Spleen (tissue), 11 donors: ENCODE data around the gene LONRF2. TPM values are rescaled to one million over a fixed set of nuclear protein-coding genes. Genes with fewer than 3 reads are reported as not detected.
A peak's percentile ranks its signal among the peaks of the same experiment; 100 is the strongest.
"Not testable (repeated sequence)": the region's sequence is repeated elsewhere in the genome, so short reads cannot be mapped to it uniquely, and the experiment has no call there.

Experiments used
- DNase-seq: peaks from one replicate; pipeline ENCODE4 v3.0.0-alpha.2; 2020
- H3K27ac ChIP-seq, 8 donors: fragments of 200-600 bp; sonication (generic) in 7 of 8; 1 replicate in 4 of 8; 2 replicates in 4 of 8; pipeline versions ENCODE4 v1.5.0 to v1.8.0; 2016 to 2021; ENCODE audit warnings: inconsistent platforms in 4 of 8, mild to moderate bottlenecking in 4 of 8, moderate library complexity in 1 of 8
- H3K27me3 ChIP-seq, 7 donors: fragments of 200-600 bp; sonication (generic) in 6 of 7; replicated peaks in 1 of 7; 1 replicate in 4 of 7; 2 replicates in 3 of 7; pipeline versions ENCODE4 v1.5.0 to v1.8.0; 2016 to 2021; ENCODE audit warnings: inconsistent platforms in 3 of 7, mild to moderate bottlenecking in 1 of 7
- H3K36me3 ChIP-seq, 6 donors: fragments of 200-600 bp; sonication (generic) in 5 of 6; 1 replicate in 4 of 6; 2 replicates in 2 of 6; pipeline versions ENCODE4 v1.5.0 to v1.8.0; 2016 to 2021; ENCODE audit warnings: inconsistent platforms in 2 of 6
- H3K4me1 ChIP-seq, 6 donors: fragments of 200-600 bp; sonication (generic) in 5 of 6; 1 replicate in 3 of 6; 2 replicates in 3 of 6; pipeline versions ENCODE4 v1.5.0 to v1.8.0; 2016 to 2021; ENCODE audit warnings: inconsistent platforms in 3 of 6
- H3K4me3 ChIP-seq, 8 donors: fragments of 200-600 bp; sonication (generic) in 7 of 8; 1 replicate in 4 of 8; 2 replicates in 4 of 8; pipeline versions ENCODE4 v1.5.0 to v1.8.0; 2016 to 2021; ENCODE audit warnings: inconsistent platforms in 4 of 8, mild to moderate bottlenecking in 4 of 8, moderate library complexity in 2 of 8
- H3K9me3 ChIP-seq, 8 donors: fragments of 200-600 bp; sonication (generic) in 7 of 8; 1 replicate in 4 of 8; 2 replicates in 4 of 8; pipeline versions ENCODE4 v1.5.0 to v1.8.0; 2016 to 2021; ENCODE audit warnings: inconsistent platforms in 4 of 8
- POLR2A ChIP-seq, 3 donors: fragments of 450-650 bp; IDR thresholded peaks; one replicate each; pipeline ENCODE4 v1.5.1; 2017; ENCODE audit warnings: antibody characterized with exemption in 3 of 3, mild to moderate bottlenecking in 1 of 3
- POLR2AphosphoS5 ChIP-seq, 3 donors: sonication (generic); formaldehyde crosslinking; IDR thresholded peaks; one replicate each; pipeline ENCODE4 v1.5.1; 2017; ENCODE audit warnings: antibody characterized with exemption in 3 of 3
- WGBS, 5 donors: extraction: QIAGEN DNeasy Blood & Tissue Kit in 3 of 5; methylation state at CpG; one replicate each; pipeline versions ENCODE4 v1.1.5 to v1.1.7; 2013 to 2018; 5-methylcytosine and 5-hydroxymethylcytosine counted together
- intact Hi-C: fragments of 100-400 bp; cut with DNase I; formaldehyde crosslinking; loops from one replicate; pipeline ENCODE4 v1.15.0; 2023; ENCODE audit warnings: low total_unique reads
- polyA plus RNA-seq, 3 donors: library from polyadenylated mRNA; stranded (reverse); fragments of 200-250 nt; gene quantifications; one replicate each; pipeline ENCODE4 v1.2.1, GENCODE V29; 2013
- total RNA-seq, 7 donors: library from RNA; depleted of rRNA in 3 of 7; stranded (reverse); fragments of >200 nt in 3 of 7; fragmentation: NEBNext Ultra II Directional in 4 of 7; extraction: Animal tissue kit (Norgen Biotek cat#: 25700) in 4 of 7; gene quantifications; one replicate each; pipeline versions ENCODE4 v1.1.0 to v1.2.1, GENCODE V29; 2016 to 2021
- TF ChIP-seq, protein P1 (sequence below), 11 experiments: fragments of 200-600 bp in 7 of 11; fragments of 450-650 bp in 4 of 11; sonication (generic) in 4 of 11; IDR thresholded peaks in 8 of 11; conservative IDR thresholded peaks in 3 of 11; 1 replicate in 7 of 11; 2 replicates in 4 of 11; pipeline versions ENCODE4 v1.4.0 to v1.8.0; 2016 to 2021; ENCODE audit warnings: antibody characterized with exemption in 11 of 11, inconsistent platforms in 4 of 11, mild to moderate bottlenecking in 1 of 11
- donor health status: healthy with polysubstance abuse.
- donor health status: DM: no; HTN: no; CAD: no; lungs with moderate emphysema.
- donor health status: DM: no; HTN: no; CAD: no.
- donor health status: Bipolar disorder and iron deficiency.
- donor health status: healthy.
- donor health status: DM: no; HTN: no; CAD: no.
- donor health status: DM: yes; HTN: yes; CAD: no.

LONRF2 gene
- total and polyA plus RNA-seq, 10 donors, result 0.11 to 4.9 (median 1.9) TPM

DNA sequence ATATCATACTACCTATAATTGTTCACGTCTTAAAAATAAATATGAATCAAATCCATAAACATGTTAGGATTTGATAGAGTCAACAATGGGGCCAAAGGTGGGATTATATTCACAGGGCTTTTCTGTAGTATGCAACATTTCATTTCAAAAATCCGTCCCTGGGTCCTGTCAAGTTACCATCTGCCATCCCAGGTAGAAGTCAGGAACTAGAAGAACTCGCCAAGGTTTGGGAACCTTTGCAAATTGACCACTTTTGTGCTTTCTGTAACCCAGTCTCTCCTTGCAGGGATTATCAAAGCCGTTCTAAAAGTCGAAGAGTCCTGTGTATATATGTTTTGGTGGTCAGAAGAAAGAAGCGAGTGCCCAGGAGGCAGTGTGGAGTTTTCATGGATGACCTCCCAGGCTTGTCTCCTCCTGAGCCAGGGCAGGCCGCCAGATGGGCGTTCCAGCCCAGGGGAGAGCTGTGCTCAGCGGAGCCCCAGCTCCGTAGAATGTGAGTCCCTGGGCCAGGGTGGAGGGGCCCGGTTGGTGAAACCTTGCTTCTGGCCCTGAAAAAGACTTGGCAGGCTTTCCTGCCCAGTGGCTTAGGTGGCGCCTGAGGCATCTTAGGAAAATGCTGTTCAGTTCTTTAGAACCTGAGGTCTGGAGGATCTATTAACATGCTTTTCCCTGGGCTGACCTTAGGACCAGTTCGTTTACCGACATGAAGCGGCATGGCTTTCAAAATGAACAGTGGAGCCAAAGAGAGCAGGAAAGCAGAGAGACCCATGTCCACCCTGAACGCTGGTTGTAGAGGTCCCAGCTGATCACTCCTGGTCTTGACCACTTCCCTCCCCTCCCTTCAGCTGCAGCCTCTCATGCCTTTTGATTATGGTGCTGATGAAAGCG, 69.2 kb downstream of the LONRF2 start:
- TF ChIP-seq, protein P1, sequence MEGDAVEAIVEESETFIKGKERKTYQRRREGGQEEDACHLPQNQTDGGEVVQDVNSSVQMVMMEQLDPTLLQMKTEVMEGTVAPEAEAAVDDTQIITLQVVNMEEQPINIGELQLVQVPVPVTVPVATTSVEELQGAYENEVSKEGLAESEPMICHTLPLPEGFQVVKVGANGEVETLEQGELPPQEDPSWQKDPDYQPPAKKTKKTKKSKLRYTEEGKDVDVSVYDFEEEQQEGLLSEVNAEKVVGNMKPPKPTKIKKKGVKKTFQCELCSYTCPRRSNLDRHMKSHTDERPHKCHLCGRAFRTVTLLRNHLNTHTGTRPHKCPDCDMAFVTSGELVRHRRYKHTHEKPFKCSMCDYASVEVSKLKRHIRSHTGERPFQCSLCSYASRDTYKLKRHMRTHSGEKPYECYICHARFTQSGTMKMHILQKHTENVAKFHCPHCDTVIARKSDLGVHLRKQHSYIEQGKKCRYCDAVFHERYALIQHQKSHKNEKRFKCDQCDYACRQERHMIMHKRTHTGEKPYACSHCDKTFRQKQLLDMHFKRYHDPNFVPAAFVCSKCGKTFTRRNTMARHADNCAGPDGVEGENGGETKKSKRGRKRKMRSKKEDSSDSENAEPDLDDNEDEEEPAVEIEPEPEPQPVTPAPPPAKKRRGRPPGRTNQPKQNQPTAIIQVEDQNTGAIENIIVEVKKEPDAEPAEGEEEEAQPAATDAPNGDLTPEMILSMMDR (IDR thresholded peaks at IDR 0.05 in 8 of 11, conservative IDR thresholded peaks at IDR 0.05 in 3 of 11), result no peak
- TF ChIP-seq POLR2AphosphoS5 (IDR thresholded peaks at IDR 0.05) (no peak), POLR2A (IDR thresholded peaks at IDR 0.05) (no peak)
- no peaks in the 10 kb centered on the region for H3K27me3 ChIP-seq
- H3K4me1 ChIP-seq, result peaks cover 0 to 28% (median 4%) of the 10 kb centered on the region in 6 donors
- H3K9me3 ChIP-seq, result no peaks in the 10 kb centered on the region
- WGBS, 5 donors, result 88 to 95% (median 89%) methylated on average over 16 to 17 of the region's 17 CpGs
- intact Hi-C loops, result no loop called here
- H3K36me3 ChIP-seq, result no peaks in the 10 kb centered on the region
- no peak overlapping the region for H3K4me3 ChIP-seq
- DNase-seq, result peak; percentile 50
- H3K27ac ChIP-seq, result no peak overlapping the region

DNA sequence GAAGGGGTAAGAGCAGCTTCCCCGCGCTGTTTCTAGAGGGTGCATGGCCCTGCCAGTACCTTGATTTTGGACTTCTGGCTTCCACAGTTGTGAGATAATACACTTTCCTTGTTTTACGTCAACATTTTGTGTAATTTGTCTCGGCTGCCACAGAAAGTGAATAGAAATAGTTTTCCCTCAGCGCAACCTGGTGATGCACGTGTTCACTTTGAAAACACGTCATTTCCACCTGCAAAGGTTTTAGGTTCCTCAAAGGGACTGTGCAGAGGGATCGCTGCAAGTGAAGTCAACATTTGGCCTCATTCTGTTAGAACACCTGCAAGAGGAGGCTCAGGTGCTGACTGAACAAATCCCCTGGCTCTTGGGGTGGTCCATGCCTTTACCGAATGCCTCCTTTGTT, 71.7 kb downstream of the LONRF2 start:
- Histone ChIP-seq H3K9me3 (no peaks in the 10 kb centered on the region), H3K27me3 (no peaks in the 10 kb centered on the region), H3K4me1 (peaks cover 9 to 52% (median 18%) of the 10 kb centered on the region in 6 donors), H3K27ac (peak overlapping the region in 1 of 8 donors; percentile 33), H3K36me3 (no peaks in the 10 kb centered on the region), H3K4me3 (no peak overlapping the region)
- no peak for DNase-seq
- 71 to 86% (median 81%) methylated on average over 9 of the region's 9 CpGs for WGBS, 5 donors
- intact Hi-C loops, result no loop called here
- TF ChIP-seq POLR2AphosphoS5 (IDR thresholded peaks at IDR 0.05) (peak in 1 of 3 donors; percentile 49), POLR2A (IDR thresholded peaks at IDR 0.05) (no peak)

DNA sequence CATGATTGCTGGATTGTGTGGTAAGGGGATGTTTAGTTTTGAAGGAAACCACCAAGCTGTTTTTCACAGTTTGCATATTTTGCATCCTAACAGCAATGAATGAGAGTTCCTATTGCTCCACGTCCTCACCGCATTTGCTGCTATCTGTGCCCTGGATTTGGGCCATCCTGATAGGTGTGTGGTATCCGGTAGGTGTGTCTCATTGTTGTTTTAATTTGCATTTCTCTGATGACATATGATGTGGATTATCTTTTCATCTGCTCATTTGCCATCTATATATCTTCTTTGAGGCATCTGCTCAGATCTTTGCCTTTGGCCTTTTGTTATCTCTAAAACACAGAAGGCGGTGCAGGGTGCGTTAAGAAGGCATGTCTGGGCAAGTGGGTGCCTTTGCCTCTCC, 73.3 kb downstream of the LONRF2 start:
- intact Hi-C loops, result no loop called here
- WGBS, 5 donors, result 84 to 90% (median 85%) methylated on average over 5 of the region's 5 CpGs
- Histone ChIP-seq H3K27me3 (no peaks in the 10 kb centered on the region), H3K27ac (no peak overlapping the region), H3K9me3 (no peaks in the 10 kb centered on the region), H3K4me1 (peaks cover 9 to 68% (median 18%) of the 10 kb centered on the region in 6 donors), H3K4me3 (no peak overlapping the region), H3K36me3 (no peaks in the 10 kb centered on the region)
- no peak for TF ChIP-seq POLR2AphosphoS5 (IDR thresholded peaks at IDR 0.05)
- TF ChIP-seq, protein P1 (IDR thresholded peaks at IDR 0.05 in 8 of 11, conservative IDR thresholded peaks at IDR 0.05 in 3 of 11), result no peak
- no peak for TF ChIP-seq POLR2A (IDR thresholded peaks at IDR 0.05)
- no peak for DNase-seq

DNA sequence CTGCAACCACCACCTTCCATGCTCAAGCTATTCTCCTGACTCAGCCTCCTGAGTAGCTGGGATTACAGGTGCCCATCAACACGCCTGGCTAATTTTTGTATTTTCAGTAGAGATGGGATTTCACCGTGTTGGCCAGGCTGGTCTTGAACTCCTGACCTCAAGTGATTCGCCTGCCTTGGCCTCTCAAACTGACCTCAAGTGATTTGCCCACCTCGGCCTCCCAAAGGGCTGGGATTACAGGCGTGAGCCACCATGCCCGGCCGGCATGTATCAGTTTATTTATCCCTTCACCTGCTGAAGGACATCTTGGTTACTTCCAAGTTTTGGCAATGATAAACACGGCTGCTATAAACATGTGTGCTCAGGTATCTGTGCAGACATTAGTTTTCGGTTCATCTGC, 73.7 kb downstream of the LONRF2 start:
- H3K9me3 ChIP-seq, H3K4me3 ChIP-seq, H3K27me3 ChIP-seq, intact Hi-C loops, H3K36me3 ChIP-seq: not testable (repeated sequence)
- WGBS, 5 donors, result 84 to 90% (median 87%) methylated on average over 9 of the region's 9 CpGs
- DNase-seq, result peak; percentile 66
- Histone ChIP-seq H3K27ac (peak overlapping the region in 3 of 8 donors; percentile 34 to 78 (median 61)), H3K4me1 (peaks cover 9 to 72% (median 18%) of the 10 kb centered on the region in 6 donors)

DNA sequence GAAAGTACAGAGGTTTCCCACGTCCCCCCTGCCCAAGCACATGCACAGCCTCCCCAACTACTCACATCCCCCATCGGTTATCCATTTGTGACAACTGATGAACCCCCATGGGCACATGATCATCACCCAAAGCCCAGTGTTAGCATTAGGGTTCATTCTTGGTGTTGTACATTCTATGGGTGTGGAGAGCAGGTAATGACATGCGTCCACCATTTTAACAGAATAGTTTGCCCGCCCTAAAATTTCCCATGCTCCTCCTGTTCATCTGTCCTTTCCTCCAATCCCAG, 74.3 kb downstream of the LONRF2 start:
- intact Hi-C loops, result no loop called here

More for the DNA sequence above, 74.3 kb downstream of the LONRF2 start:
- Histone ChIP-seq H3K27me3 (no peaks in the 10 kb centered on the region), H3K4me1 (peaks cover 9 to 78% (median 22%) of the 10 kb centered on the region in 6 donors), H3K36me3 (no peaks in the 10 kb centered on the region), H3K4me3 (no peak overlapping the region), H3K27ac (peak overlapping the region in 6 of 8 donors; percentile 5 to 78 (median 42)), H3K9me3 (no peaks in the 10 kb centered on the region)
- TF ChIP-seq POLR2AphosphoS5 (IDR thresholded peaks at IDR 0.05) (no peak), POLR2A (IDR thresholded peaks at IDR 0.05) (no peak)
- TF ChIP-seq, protein P1 (IDR thresholded peaks at IDR 0.05 in 8 of 11, conservative IDR thresholded peaks at IDR 0.05 in 3 of 11), result no peak
- peak; percentile 47 for DNase-seq
- WGBS, 5 donors, result 59 to 76% (median 70%) methylated on average over 4 of the region's 4 CpGs
